Activated CD4-positive, alpha-beta T cell treated with anti-CD3 and anti-CD28 coated beads, Interleukin-10, Interleukin-2, amounts not matched to agents 100 ng/mL and 50 ng/mL, durations not matched to agents 16 hours and 8 hours (primary cell): ENCODE results near the gene GPC6.

Experiments
- DNase-seq: peaks from one replicate; pipeline ENCODE4 v3.0.0-alpha.2; 2020

The GPC6 gene

GRCh38 chr13:93951951-93952350 is 725.3 kb downstream of the GPC6 start:
- no peak for DNase-seq

DNA sequence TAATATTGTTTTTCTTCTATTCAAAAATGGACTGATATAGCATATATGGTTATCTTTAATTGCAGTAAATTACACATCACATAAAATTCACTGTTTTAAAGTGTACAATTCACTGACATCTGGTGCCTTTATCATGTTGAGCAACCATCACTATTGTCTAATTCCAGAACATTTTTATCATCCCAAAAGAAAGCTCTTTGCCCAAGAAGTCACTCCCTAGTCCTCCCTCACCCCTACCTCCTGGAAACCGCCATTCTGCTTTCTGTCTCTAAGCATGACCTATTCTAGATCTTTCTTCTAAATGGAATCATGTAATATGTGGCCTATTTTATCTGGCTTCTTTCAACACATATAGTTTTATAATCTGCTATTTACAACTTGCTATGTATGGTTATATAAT is 727.2 kb downstream of the GPC6 start:
- DNase-seq = no peak

GRCh38 chr13:93955904-93956303 is 729.3 kb downstream of the GPC6 start:
- no peak for DNase-seq

- no peak for DNase-seq
Measured at GRCh38 chr13:93956426-93956825, 729.8 kb downstream of the GPC6 start.

GRCh38 chr13:93957371-93957770 is 730.8 kb downstream of the GPC6 start:
- no peak for DNase-seq

DNA sequence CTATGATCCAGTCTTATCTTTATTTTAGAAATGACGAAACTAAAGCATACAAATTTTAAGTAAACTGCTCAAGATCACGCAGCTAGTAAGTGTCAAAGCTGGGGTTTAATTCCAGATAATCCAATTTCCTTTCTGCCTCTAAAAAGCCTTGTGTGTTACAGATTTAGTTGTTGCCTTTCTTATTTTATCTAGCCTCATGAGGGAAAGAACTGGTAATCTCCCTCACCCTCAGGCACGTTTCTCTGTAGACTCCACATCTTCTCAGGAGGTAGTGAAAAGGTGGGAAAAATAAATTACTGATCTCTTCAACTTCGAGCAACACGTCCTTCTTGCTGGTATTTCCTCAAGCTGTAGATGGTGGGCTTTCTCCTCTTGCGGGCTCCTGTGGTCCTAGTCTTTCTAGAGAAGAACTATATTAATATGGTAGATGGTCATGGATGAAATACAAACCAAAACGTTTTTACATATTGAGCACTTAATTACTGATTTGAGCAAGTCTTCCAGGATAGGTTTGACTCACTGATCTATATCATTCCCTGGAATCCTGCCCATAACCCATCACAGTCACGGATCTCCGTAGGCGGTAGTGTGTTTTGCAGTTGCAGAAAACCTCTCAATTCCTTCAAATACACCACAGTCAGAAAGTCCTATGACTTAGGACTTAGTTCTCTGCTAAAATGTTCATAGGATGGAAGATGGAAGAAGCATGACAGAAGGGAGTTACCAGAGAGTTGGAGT is 733.4 kb downstream of the GPC6 start:
- DNase-seq = no peak

DNA sequence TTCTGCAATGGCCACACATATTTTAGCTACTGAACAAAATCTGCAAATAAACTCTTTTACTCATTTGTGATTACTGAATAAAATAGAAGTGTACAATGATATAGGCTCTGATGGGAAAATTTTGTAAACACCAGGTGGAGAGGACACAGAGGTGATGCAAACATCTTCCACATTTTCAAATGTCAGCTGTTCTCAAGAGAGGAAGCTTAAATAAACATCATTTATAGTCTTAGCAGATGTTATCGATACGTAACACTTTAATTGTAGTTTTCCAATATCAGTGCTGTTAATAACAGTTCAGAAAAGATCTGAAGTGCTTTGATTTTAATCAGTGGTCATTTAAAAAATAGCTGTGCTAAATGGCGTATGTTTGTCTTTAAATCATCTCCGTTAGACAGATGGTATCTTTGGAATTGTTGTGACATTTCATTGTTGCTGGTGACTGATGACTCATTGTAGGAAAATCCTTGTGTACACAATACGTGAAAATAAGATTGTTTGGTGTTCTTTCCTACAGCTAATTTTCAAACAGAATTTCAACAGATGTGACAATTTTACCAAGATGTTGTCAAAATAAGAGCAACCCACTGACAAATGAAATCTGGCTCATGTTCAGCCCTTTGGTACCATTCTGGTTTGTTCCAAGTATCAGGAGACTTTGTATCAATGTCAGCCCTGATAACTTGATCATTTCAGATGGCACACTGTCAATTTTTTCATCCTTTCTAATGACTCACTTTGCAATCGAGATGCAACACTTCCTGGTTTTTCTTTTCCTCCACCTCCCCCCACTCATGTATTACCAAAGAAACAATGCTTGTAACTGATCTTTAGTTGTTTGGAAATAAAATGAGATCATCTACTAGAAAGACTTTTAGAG is 736.9 kb downstream of the GPC6 start:
- no peak for DNase-seq

- DNase-seq = no peak
Measured at GRCh38 chr13:93964146-93964512, 737.5 kb downstream of the GPC6 start.

- no peak for DNase-seq
Measured at GRCh38 chr13:93965587-93965986, 739.0 kb downstream of the GPC6 start.

GRCh38 chr13:93966267-93966936 is 739.8 kb downstream of the GPC6 start:
- DNase-seq = no peak

DNA sequence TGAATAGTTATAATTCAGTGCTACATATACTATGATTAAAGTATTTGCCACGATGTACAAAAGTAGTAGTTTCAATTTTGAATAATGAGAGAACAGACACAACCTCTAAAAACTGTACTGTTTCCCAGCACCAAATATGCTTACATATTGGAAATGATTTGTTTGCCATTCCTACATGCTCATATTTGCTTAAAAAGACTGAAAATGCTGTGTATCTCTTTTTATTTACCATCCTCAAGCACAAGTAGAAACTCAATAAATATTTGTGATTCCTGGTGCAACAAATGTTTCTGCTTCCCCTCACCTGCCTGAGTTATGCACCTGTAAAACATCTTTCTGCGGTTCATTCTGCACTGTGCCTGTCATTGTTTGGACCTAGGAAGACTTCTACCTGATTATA is 740.7 kb downstream of the GPC6 start:
- DNase-seq = no peak

- DNase-seq = no peak
Measured at GRCh38 chr13:93975242-93975641, 748.6 kb downstream of the GPC6 start.

GRCh38 chr13:93976528-93976927 is 749.9 kb downstream of the GPC6 start:
- no peak for DNase-seq

DNA sequence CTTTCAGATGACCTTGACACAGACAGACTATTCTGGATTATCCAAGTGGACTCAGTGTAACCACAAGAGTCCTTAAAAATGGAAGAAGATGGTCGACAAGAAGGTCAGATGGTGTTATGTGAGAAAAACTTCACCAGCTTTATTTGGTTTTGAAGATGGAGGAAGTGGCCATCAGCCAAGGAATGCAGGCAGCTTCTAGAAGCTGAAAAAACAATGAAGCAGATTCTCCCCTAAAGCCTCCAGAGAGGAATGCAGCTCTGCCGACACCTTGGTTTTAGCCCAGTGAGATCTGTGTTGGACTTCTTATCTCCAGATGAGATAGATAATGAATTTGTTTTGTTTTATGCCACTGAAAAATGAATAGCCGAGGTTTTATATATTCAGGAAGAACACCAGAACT is 751.4 kb downstream of the GPC6 start:
- DNase-seq = no peak

DNA sequence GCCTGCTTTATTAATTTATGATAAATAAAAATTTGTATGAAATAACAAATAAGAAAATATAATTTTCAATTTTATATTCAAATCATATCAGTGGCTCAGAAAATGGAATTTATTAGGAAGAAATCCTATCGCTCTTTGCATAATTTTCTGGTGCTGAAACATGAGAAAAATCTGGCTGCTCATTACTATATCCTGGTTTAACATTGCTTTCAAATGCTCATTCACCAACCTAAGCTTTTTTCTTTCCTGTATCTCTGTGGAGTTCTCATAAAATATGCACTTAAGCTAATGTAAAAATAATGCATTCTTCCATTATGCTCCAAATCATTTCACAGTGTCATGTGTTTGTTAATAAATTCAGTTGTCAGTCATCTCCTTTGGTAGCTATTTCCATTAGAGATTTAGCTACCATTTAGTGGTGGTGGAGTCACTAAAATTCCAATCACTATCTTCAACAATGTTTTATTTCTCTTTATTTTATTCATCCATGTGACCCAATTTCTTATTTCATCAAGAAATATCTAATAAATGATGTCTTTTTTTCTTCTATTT is 754.9 kb downstream of the GPC6 start:
- DNase-seq = no peak

DNA sequence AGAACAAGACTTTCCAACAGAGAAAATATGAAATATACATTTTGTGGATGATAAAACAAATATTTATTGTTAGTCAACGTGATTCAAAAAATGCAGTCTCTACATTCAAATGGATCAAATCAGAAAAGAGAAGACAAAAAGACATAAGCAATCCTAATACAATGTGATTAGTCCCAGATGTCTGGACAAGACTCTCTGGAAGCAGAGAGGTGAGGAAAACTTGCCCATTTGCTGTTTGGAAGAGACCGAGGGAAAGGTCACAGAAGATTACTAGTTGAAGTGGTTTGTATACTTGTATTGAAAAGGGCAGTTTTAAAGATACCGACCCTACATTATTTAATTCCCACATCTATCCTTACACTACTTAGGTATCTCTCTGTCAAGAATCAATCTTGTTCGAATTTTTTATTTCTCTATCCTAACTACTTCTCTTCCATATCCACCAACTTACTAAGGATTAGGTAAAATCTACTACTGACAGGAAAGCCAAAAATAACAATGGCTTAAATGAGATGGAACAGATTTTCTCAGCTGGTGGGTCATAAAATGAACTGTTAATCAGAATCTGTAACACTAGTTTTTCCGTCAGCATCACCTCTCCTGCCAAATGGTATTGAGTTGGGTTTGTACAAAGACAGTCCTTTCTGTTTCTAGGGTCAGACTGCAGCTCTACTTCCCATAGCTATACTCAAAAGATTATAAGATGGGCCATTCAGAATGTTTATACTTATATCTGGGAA is 755.7 kb downstream of the GPC6 start:
- no peak for DNase-seq

DNA sequence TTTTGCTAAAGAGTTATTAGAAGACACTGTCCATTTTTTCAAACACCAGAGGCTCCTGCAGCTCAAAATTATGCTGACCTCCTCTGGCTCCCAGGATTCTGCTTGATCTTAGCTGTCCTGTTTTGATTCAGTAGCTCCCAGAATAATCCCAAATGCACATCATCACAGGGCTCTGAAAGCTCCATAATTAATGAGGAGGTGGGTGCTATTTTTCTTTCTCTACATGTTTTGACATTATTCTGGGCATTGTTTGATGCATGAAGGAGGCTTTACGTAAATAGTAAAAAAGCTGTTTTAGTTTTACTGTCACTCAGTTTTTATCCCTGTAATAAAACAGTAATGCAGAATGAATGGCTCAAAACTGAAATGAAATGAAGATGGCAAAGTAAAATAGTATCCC is 757.4 kb downstream of the GPC6 start:
- DNase-seq = no peak

GRCh38 chr13:93984876-93985275 is 758.3 kb downstream of the GPC6 start:
- DNase-seq = no peak

DNA sequence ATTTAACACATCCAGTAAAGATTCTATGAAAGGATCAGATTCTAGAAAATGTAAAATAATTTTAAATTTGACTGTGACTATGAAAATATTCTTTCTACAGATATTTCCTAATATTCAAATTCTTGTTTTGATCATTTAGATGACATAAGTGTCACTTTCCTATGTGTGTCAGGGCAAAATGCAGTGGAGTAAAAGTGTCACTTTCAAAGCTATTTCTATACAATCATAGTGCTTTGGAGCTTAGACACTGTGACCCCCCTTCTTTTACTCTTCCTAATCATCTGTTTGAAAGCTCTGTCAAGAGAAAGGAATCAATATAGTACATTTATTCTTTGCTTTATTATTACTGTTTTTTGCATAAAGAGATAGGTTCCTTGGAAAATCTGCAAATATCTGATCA is 760.9 kb downstream of the GPC6 start:
- DNase-seq = no peak

DNA sequence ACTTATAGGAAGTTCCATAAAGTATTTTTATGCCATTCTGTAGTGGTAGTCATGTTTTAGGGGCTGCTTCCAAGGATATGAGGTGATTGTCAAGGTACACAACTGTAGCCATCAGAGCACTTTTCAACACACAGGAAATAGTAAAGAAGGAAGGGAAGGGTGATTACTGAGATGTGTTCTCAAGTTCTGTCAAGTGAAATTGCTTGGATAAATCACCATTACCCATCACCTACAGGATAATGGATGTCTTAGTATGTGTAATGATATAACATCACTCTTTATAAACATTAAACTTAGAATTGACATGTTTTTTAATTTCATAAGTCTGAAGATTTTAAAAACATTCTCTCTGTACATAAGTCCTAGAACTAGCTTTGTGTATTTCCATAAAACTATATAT is 765.0 kb downstream of the GPC6 start:
- no peak for DNase-seq

- DNase-seq = no peak
Measured at GRCh38 chr13:93996481-93996880, 769.9 kb downstream of the GPC6 start.

GRCh38 chr13:94006296-94006695 is 779.7 kb downstream of the GPC6 start:
- DNase-seq = no peak

DNA sequence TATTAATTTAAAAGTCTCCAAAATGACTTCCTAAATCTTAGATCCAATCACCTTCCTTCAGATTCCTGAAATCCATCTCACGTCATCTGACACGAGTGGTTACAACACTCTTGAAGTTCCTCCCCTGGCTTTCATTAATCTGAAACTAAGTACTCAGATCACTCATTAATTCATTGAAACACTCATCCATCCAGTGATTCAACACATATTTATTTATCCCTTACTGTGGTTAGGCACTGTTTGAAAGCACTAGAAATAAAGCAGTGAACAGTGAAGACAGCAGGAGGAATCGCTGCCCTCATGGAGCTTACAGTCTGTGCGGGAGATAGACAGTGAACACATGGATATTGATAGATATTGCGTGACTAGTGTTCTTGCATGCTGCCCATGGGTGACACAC is 780.5 kb downstream of the GPC6 start:
- DNase-seq = no peak
